K562 (cell line): Measurements from ENCODE around the gene RPS10. TPM values are rescaled to one million over a fixed set of nuclear protein-coding genes. Genes with fewer than 3 reads are reported as not detected.

ENCODE experiments used
- CCNT2 ChIP-seq: IDR thresholded peaks from 2 replicates; pipeline ENCODE4 v1.6.1; 2011; ENCODE audit warnings: borderline replicate concordance, low read depth, mild to moderate bottlenecking, moderate library complexity, mixed read lengths, low read length; ENCODE audit not compliant: insufficient read length; ENCODE audit errors: extremely low read depth
- CSDE1 ChIP-seq, 2 experiments: fragments of 450-650 bp; IDR thresholded peaks; 2 replicates each; pipeline ENCODE4 v1.6.1; 2016; ENCODE audit warnings: mild to moderate bottlenecking in 1 of 2
- EHMT2 ChIP-seq: fragments of 450-650 bp; IDR thresholded peaks from 2 replicates; pipeline ENCODE4 v1.6.1; 2018; ENCODE audit warnings: antibody characterized with exemption
- NFATC3 ChIP-seq: fragments of 450-650 bp; IDR thresholded peaks from 2 replicates; pipeline ENCODE4 v1.6.1; 2017; ENCODE audit warnings: mild to moderate bottlenecking
- NFE2 ChIP-seq: IDR thresholded peaks from 2 replicates; pipeline ENCODE4 v1.6.1; 2014; ENCODE audit warnings: antibody characterized with exemption, low read depth
- NFIC ChIP-seq: fragments of 450-650 bp; IDR thresholded peaks from 2 replicates; pipeline ENCODE4 v1.6.1; 2017; ENCODE audit warnings: mild to moderate bottlenecking, inconsistent platforms
- PCBP1 ChIP-seq: fragments of 200-400 bp; formaldehyde crosslinking; IDR thresholded peaks from 2 replicates; pipeline ENCODE4 v1.6.1; 2018; ENCODE audit warnings: mild to moderate bottlenecking, low read depth, low read length; ENCODE audit not compliant: poor library complexity, severe bottlenecking
- PHB ChIP-seq: fragments of 250-450 bp; sonication (Bioruptor Pico); IDR thresholded peaks from 2 replicates; pipeline ENCODE4 v1.5.0; 2021
- PHF20 ChIP-seq: fragments of 450-650 bp; IDR thresholded peaks from 2 replicates; pipeline ENCODE4 v1.6.1; 2018; ENCODE audit not compliant: partially characterized antibody
- POLR2AphosphoS2 ChIP-seq: IDR thresholded peaks from 2 replicates; pipeline ENCODE4 v1.6.1; 2012; ENCODE audit warnings: low read length, improper control_type of control experiment
- THRAP3 ChIP-seq: fragments of 450-650 bp; IDR thresholded peaks from 2 replicates; pipeline ENCODE4 v1.6.1; 2016; ENCODE audit warnings: mild to moderate bottlenecking, inconsistent platforms, borderline replicate concordance
- ZNF77 ChIP-seq: fragments of 250-450 bp; sonication (Bioruptor Pico); IDR thresholded peaks from 2 replicates; pipeline ENCODE4 v1.5.0; 2020
- polyA plus RNA-seq, 8 experiments: library from polyadenylated mRNA; depleted of rRNA in 4 of 8; stranded (reverse) in 5 of 8; unstranded in 3 of 8; fragments of >200 nt; fragmentation: Nextera tagmentation in 2 of 8; fragmentation: Illumina TruSeq in 1 of 8; extraction: Ambion mirVana in 2 of 8; extraction: Trizol in 1 of 8; gene quantifications; 2 replicates each; pipeline versions ENCODE4 v1.2.1 to v1.2.3, GENCODE V29; 2011 to 2014; ENCODE audit warnings: inconsistent platforms in 1 of 8, missing spikeins in 1 of 8
- total RNA-seq, 7 experiments: library from RNA; depleted of rRNA in 6 of 7; stranded (reverse); fragments of >200 nt in 6 of 7; fragmentation: Illumina TruSeq in 2 of 7; extraction: Trizol in 2 of 7; gene quantifications; 2 replicates each; pipeline versions ENCODE4 v1.2.1 to v1.2.3, GENCODE V29; 2011 to 2021; ENCODE audit warnings: low replicate concordance in 1 of 7
- TF ChIP-seq, protein P1 (sequence below), 2 experiments: fragments of 200-800 bp in 1 of 2; sonication (Bioruptor generic) in 1 of 2; sonication (generic) in 1 of 2; formaldehyde crosslinking in 1 of 2; IDR thresholded peaks in 1 of 2; conservative IDR thresholded peaks in 1 of 2; 2 replicates each; pipeline versions ENCODE4 v1.5.0 to v1.6.1; 2016 to 2020; ENCODE audit warnings: missing compliant biosample characterization in 1 of 2, missing genetic modification characterization in 1 of 2, missing genetic modification reagents in 1 of 2
- TF ChIP-seq, protein P2 (sequence below): sonication (generic); formaldehyde crosslinking; IDR thresholded peaks from 2 replicates; pipeline ENCODE4 v1.8.0; 2023; ENCODE audit warnings: missing genetic modification reagents, mild to moderate bottlenecking, borderline replicate concordance
- TF ChIP-seq, protein P3 (sequence below): fragments of 250-450 bp; sonication (Bioruptor Pico); IDR thresholded peaks from 2 replicates; pipeline ENCODE4 v1.8.0; 2021; ENCODE audit warnings: moderate library complexity, mild to moderate bottlenecking, inconsistent platforms
- TF ChIP-seq, protein P4 (sequence below): sonication (generic); formaldehyde crosslinking; IDR thresholded peaks from 2 replicates; pipeline ENCODE4 v1.8.0; 2022; ENCODE audit warnings: missing genetic modification reagents, mild to moderate bottlenecking, borderline replicate concordance
- TF ChIP-seq, protein P5 (sequence below): fragments of 250-450 bp; sonication (Bioruptor Pico); IDR thresholded peaks from 2 replicates; pipeline ENCODE4 v1.8.0; 2022; ENCODE audit warnings: inconsistent platforms, mild to moderate bottlenecking, moderate library complexity, borderline replicate concordance

Gene RPS10
- total and polyA plus RNA-seq, 9 of the 15 experiments (the other 6 are each of a cell fraction or from before 2014, with no cell fraction given), result 2,680 to 5,251 (median 3,876) TPM

DNA sequence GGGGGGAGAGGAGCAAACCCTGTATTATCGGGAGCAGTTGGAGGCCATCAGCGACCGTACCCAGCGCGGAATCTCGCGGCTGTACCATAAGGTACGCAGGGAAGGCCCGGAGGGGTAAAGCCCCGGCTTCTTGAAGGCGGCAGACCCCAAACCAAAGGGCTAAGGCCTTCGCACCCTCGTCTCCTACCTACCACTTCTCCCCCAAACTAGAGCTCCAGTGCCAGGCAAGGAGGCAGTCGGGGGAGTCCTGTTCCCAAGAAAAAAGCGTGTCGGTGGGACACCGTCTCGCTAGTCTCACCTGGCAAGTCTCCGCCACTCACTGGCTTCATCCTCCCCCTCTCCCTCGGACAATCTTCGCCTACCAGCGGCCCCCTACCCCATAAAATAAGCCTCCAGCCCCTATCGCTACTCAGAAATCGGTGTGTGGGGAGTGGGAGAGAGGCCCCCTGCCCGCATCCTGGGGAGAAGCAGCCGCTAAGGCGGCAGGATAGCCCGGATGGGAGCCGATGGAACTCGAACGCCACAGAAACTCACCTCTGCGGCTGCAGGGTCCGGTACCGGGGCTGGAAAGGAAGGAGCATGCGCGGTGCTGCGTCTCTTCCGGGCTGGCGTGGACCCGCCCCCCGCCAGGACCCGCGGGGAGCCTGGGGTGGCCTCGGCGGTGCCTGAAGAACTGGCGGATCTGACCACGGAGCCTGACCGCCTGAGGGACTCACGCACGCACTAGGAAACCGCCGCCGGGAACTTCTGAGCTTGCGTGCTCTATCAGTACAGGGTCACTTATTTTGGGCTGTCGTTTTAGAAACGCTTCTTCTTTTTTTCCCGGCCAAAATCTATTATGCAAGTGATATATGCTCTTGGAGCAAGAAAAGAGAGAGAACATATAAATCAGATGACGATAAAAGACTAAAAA lies at the start of gene RPS10 (continued):
- TF ChIP-seq, protein P1, sequence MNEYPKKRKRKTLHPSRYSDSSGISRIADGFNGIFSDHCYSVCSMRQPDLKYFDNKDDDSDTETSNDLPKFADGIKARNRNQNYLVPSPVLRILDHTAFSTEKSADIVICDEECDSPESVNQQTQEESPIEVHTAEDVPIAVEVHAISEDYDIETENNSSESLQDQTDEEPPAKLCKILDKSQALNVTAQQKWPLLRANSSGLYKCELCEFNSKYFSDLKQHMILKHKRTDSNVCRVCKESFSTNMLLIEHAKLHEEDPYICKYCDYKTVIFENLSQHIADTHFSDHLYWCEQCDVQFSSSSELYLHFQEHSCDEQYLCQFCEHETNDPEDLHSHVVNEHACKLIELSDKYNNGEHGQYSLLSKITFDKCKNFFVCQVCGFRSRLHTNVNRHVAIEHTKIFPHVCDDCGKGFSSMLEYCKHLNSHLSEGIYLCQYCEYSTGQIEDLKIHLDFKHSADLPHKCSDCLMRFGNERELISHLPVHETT (CRISPR knock-in tag; conservative IDR thresholded peaks at IDR 0.05 in 1 of 2, IDR thresholded peaks at IDR 0.05 in 1 of 2), result peak in 1 of 2 experiments; percentile 24; a peak in 1 of 4 replicates
- TF ChIP-seq, protein P2, sequence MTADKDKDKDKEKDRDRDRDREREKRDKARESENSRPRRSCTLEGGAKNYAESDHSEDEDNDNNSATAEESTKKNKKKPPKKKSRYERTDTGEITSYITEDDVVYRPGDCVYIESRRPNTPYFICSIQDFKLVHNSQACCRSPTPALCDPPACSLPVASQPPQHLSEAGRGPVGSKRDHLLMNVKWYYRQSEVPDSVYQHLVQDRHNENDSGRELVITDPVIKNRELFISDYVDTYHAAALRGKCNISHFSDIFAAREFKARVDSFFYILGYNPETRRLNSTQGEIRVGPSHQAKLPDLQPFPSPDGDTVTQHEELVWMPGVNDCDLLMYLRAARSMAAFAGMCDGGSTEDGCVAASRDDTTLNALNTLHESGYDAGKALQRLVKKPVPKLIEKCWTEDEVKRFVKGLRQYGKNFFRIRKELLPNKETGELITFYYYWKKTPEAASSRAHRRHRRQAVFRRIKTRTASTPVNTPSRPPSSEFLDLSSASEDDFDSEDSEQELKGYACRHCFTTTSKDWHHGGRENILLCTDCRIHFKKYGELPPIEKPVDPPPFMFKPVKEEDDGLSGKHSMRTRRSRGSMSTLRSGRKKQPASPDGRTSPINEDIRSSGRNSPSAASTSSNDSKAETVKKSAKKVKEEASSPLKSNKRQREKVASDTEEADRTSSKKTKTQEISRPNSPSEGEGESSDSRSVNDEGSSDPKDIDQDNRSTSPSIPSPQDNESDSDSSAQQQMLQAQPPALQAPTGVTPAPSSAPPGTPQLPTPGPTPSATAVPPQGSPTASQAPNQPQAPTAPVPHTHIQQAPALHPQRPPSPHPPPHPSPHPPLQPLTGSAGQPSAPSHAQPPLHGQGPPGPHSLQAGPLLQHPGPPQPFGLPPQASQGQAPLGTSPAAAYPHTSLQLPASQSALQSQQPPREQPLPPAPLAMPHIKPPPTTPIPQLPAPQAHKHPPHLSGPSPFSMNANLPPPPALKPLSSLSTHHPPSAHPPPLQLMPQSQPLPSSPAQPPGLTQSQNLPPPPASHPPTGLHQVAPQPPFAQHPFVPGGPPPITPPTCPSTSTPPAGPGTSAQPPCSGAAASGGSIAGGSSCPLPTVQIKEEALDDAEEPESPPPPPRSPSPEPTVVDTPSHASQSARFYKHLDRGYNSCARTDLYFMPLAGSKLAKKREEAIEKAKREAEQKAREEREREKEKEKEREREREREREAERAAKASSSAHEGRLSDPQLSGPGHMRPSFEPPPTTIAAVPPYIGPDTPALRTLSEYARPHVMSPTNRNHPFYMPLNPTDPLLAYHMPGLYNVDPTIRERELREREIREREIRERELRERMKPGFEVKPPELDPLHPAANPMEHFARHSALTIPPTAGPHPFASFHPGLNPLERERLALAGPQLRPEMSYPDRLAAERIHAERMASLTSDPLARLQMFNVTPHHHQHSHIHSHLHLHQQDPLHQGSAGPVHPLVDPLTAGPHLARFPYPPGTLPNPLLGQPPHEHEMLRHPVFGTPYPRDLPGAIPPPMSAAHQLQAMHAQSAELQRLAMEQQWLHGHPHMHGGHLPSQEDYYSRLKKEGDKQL (CRISPR knock-in tag), result no peak
- TF ChIP-seq CSDE1 (IDR thresholded peaks at IDR 0.05) (no peak), EHMT2 (no peak), CCNT2 (peak; percentile 61), PHF20 (peak; percentile 90), PCBP1 (peak; percentile 67), NFATC3 (0 out of 2 replicates have a peak, but pooled peaks have one; percentile 27), NFE2 (peak; percentile 59; the same call in 1 of the 2 replicates), PHB (CRISPR knock-in tag) (peak; percentile 62; the same call in 1 of the 2 replicates), THRAP3 (peak; percentile 58; the same call in 1 of the 2 replicates), POLR2AphosphoS2 (peak; percentile 90; the same call in 1 of the 2 replicates), NFIC (peak; percentile 64), ZNF77 (no peak)
- TF ChIP-seq, protein P3, sequence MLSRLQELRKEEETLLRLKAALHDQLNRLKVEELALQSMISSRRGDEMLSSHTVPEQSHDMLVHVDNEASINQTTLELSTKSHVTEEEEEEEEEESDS, result 0 out of 2 replicates have a peak, but pooled peaks have one; percentile 35
- TF ChIP-seq, protein P4, sequence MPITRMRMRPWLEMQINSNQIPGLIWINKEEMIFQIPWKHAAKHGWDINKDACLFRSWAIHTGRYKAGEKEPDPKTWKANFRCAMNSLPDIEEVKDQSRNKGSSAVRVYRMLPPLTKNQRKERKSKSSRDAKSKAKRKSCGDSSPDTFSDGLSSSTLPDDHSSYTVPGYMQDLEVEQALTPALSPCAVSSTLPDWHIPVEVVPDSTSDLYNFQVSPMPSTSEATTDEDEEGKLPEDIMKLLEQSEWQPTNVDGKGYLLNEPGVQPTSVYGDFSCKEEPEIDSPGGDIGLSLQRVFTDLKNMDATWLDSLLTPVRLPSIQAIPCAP, result no peak
- TF ChIP-seq, protein P5, sequence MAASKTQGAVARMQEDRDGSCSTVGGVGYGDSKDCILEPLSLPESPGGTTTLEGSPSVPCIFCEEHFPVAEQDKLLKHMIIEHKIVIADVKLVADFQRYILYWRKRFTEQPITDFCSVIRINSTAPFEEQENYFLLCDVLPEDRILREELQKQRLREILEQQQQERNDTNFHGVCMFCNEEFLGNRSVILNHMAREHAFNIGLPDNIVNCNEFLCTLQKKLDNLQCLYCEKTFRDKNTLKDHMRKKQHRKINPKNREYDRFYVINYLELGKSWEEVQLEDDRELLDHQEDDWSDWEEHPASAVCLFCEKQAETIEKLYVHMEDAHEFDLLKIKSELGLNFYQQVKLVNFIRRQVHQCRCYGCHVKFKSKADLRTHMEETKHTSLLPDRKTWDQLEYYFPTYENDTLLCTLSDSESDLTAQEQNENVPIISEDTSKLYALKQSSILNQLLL (CRISPR knock-in tag), result no peak
